Endodermal cell (in vitro differentiated cells): ENCODE data around the gene FER. TPM values are rescaled to one million over a fixed set of nuclear protein-coding genes. Genes with fewer than 3 reads are reported as not detected.

Source experiments
- DNase-seq: peaks from one replicate; pipeline ENCODE4 v3.0.0-alpha.2; 2017
- H3K27ac ChIP-seq: 2 replicates; pipeline ENCODE4 v1.5.1; 2013; ENCODE audit warnings: mild to moderate bottlenecking, low read depth, low read length, moderate library complexity
- H3K27me3 ChIP-seq: 2 replicates; pipeline ENCODE4 v1.6.1; 2013; ENCODE audit warnings: mild to moderate bottlenecking, low read length, moderate library complexity; ENCODE audit not compliant: insufficient read depth, control insufficient read depth, poor library complexity, severe bottlenecking
- H3K36me3 ChIP-seq: 2 replicates; pipeline ENCODE4 v1.7.0; 2013; ENCODE audit warnings: mild to moderate bottlenecking, low read length, moderate library complexity; ENCODE audit not compliant: control insufficient read depth, insufficient read depth
- H3K4me1 ChIP-seq: one replicate; pipeline ENCODE4 v1.7.0; 2013; ENCODE audit warnings: low read length; ENCODE audit not compliant: control insufficient read depth, insufficient read depth
- H3K4me3 ChIP-seq: 2 replicates; pipeline ENCODE4 v1.5.1; 2013; ENCODE audit warnings: mild to moderate bottlenecking, low read length, moderate library complexity
- H3K9ac ChIP-seq: 2 replicates; pipeline ENCODE4 v1.6.1; 2013; ENCODE audit warnings: mild to moderate bottlenecking, low read length, moderate library complexity; ENCODE audit not compliant: poor library complexity, severe bottlenecking; ENCODE audit errors: extremely low read depth
- H3K9me3 ChIP-seq: 2 replicates; pipeline ENCODE4 v1.6.1; 2013; ENCODE audit warnings: mild to moderate bottlenecking, low read length, moderate library complexity; ENCODE audit not compliant: control insufficient read depth
- H3K27ac Mint-ChIP-seq: 2 replicates; pipeline ENCODE4 v1.8.0; 2020; ENCODE audit warnings: mixed read lengths
- H3K27me3 Mint-ChIP-seq: 2 replicates; pipeline ENCODE4 v1.8.0; 2021; ENCODE audit warnings: mild to moderate bottlenecking, mixed read lengths; ENCODE audit not compliant: insufficient read depth
- H3K36me3 Mint-ChIP-seq: 2 replicates; pipeline ENCODE4 v1.8.0; 2020; ENCODE audit warnings: low read depth, mixed read lengths
- H3K4me1 Mint-ChIP-seq: 2 replicates; pipeline ENCODE4 v1.8.0; 2020; ENCODE audit warnings: mixed read lengths
- H3K4me3 Mint-ChIP-seq: 2 replicates; pipeline ENCODE4 v1.8.0; 2020; ENCODE audit warnings: mild to moderate bottlenecking, moderate library complexity, mixed read lengths
- H3K9me3 Mint-ChIP-seq: 2 replicates; pipeline ENCODE4 v1.8.0; 2020; ENCODE audit warnings: mild to moderate bottlenecking, mixed read lengths
- WGBS, 2 experiments: methylation state at CpG; one replicate each; pipeline versions ENCODE4 v1.1.5 to v1.1.7; 2013; ENCODE audit warnings: missing lambda C conversion rate in 2 of 2, mixed read lengths in 1 of 2; ENCODE audit not compliant: insufficient coverage in 1 of 2, insufficient read length in 1 of 2; 5-methylcytosine and 5-hydroxymethylcytosine counted together
- total RNA-seq, 2 donors: library from RNA; stranded (reverse); fragmentation: NEBNext Ultra II Directional in 1 of 2; extraction: Animal tissue kit (Norgen Biotek cat#: 25700) in 1 of 2; gene quantifications; 2 replicates in 1 of 2; 3 replicates in 1 of 2; pipeline ENCODE4 v1.2.1, GENCODE V29; 2021
- TF ChIP-seq, protein P1 (sequence below): fragments of 200-600 bp; sonication (generic); conservative IDR thresholded peaks from 2 replicates; pipeline ENCODE4 v1.5.0; 2021; ENCODE audit warnings: antibody characterized with exemption, mild to moderate bottlenecking

FER gene
- total RNA-seq, 2 donors from 2014 or later: 24.5 to 26.8 TPM

DNA sequence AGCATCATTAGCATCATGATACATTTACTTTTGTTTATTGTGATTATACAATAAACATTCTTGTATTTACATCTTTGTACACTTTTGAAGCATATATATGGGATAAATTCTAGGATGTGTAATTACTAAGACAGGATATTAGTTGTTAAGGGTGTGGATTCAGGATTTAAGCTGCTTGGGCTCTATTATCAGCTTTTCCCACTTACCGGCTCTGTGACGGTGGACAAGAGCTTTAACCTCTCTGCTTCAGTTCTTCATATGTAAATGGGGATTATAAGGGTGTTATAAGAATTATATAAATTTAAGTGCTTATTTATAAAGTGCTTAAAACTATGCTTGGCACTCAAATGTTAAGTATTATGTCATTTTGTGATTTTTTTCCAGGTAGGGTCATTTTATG lies 131.1 kb downstream of the FER start:
- H3K27ac ChIP-seq: no peak overlapping the region
- no peaks in the 10 kb centered on the region for H3K4me1 ChIP-seq
- no peak overlapping the region for H3K4me3 Mint-ChIP-seq
- no peaks in the 10 kb centered on the region for H3K36me3 ChIP-seq
- peaks cover 8% of the 10 kb centered on the region for H3K36me3 Mint-ChIP-seq
- H3K27me3 ChIP-seq: no peaks in the 10 kb centered on the region
- TF ChIP-seq, protein P1, sequence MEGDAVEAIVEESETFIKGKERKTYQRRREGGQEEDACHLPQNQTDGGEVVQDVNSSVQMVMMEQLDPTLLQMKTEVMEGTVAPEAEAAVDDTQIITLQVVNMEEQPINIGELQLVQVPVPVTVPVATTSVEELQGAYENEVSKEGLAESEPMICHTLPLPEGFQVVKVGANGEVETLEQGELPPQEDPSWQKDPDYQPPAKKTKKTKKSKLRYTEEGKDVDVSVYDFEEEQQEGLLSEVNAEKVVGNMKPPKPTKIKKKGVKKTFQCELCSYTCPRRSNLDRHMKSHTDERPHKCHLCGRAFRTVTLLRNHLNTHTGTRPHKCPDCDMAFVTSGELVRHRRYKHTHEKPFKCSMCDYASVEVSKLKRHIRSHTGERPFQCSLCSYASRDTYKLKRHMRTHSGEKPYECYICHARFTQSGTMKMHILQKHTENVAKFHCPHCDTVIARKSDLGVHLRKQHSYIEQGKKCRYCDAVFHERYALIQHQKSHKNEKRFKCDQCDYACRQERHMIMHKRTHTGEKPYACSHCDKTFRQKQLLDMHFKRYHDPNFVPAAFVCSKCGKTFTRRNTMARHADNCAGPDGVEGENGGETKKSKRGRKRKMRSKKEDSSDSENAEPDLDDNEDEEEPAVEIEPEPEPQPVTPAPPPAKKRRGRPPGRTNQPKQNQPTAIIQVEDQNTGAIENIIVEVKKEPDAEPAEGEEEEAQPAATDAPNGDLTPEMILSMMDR: no peak
- no peak for DNase-seq
- 100% methylated on average over 2 of the region's 2 CpGs; no CpG with 5 or more reads in 1 of the 2 experiments for WGBS, 2 experiments
- no peak overlapping the region for H3K4me3 ChIP-seq
- H3K9ac ChIP-seq: no peak overlapping the region
- H3K27ac Mint-ChIP-seq: no peak overlapping the region
- no peaks in the 10 kb centered on the region for H3K27me3 Mint-ChIP-seq
- H3K9me3 Mint-ChIP-seq: peaks cover 10% of the 10 kb centered on the region
- peaks cover 8% of the 10 kb centered on the region for H3K9me3 ChIP-seq
- H3K4me1 Mint-ChIP-seq: peaks cover 5% of the 10 kb centered on the region

DNA sequence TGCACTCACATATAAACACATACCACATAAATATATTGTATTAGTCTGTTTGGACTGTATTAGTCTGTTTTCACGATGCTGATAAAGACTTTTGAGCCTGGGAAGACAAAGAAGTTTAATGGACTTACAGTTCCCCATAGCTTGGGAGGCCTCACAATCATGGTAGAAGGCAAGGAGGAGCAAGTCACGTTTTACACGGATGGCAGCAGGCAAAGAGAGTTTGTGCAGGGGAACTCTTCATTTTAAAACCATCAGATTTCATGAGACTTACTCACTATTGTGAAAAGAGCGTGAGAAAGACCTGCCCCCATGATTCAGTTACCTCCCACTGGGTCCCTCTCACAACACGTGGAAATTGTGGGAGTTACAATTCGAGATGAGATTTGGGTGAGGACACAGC lies 133.4 kb downstream of the FER start:
- Histone ChIP-seq H3K36me3 (no peaks in the 10 kb centered on the region), H3K4me1 (peaks cover 2% of the 10 kb centered on the region), H3K9ac (no peak overlapping the region), H3K4me3 (no peak overlapping the region), H3K27ac (no peak overlapping the region), H3K9me3 (peaks cover 8% of the 10 kb centered on the region), H3K27me3 (no peaks in the 10 kb centered on the region)
- no peak overlapping the region for H3K4me3 Mint-ChIP-seq
- no peak for DNase-seq
- no peaks in the 10 kb centered on the region for H3K27me3 Mint-ChIP-seq
- H3K4me1 Mint-ChIP-seq: peaks cover 24% of the 10 kb centered on the region
- 89 to 93% methylated on average over 5 to 6 of the region's 6 CpGs for WGBS, 2 experiments
- TF ChIP-seq, protein P1: no peak
- peaks cover 10% of the 10 kb centered on the region for H3K9me3 Mint-ChIP-seq
- H3K36me3 Mint-ChIP-seq: peaks cover 9% of the 10 kb centered on the region
- no peak overlapping the region for H3K27ac Mint-ChIP-seq

DNA sequence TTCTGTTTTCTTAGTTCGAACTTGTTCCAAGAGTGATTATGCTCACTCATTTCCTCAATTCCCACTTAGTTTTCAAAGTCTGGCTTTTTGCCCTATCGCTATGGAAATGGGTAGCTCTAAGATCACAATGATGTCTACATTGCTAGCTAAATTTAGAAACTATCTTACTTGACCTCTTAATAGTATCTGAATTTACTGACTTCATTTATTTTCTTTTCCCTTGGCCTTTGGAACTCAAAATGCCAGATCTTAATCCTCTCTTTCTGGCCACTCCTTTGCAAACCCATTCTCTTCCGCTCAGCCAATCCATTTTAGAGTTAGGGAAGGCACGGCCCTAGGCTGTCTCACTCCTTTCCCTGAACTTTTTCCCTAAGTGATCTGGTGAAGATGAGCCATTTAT lies 137.0 kb downstream of the FER start:
- Histone ChIP-seq H3K9ac (no peak overlapping the region), H3K4me1 (peaks cover 2% of the 10 kb centered on the region), H3K4me3 (no peak overlapping the region), H3K36me3 (no peaks in the 10 kb centered on the region), H3K27me3 (no peaks in the 10 kb centered on the region), H3K9me3 (peaks cover 8% of the 10 kb centered on the region), H3K27ac (no peak overlapping the region)
- Mint-ChIP-seq H3K27me3 (no peaks in the 10 kb centered on the region), H3K36me3 (peaks cover 9% of the 10 kb centered on the region), H3K27ac (peak overlapping the region; percentile 18), H3K4me3 (no peak overlapping the region), H3K4me1 (peaks cover 24% of the 10 kb centered on the region), H3K9me3 (peaks cover 10% of the 10 kb centered on the region)
- DNase-seq: no peak
- TF ChIP-seq, protein P1: no peak
- 94 to 100% methylated on average over 2 to 4 of the region's 4 CpGs for WGBS, 2 experiments
